HL-60 (cell line): ENCODE measurements around the gene CACTIN.

Experiments
- POLR2AphosphoS5 ChIP-seq: IDR thresholded peaks from 2 replicates; pipeline ENCODE4 v1.6.1; 2012; ENCODE audit warnings: low read depth
- SPI1 ChIP-seq: IDR thresholded peaks from 2 replicates; pipeline ENCODE4 v1.6.1; 2012; ENCODE audit warnings: low read depth, mild to moderate bottlenecking, borderline replicate concordance
- TF ChIP-seq, protein P1 (sequence below): IDR thresholded peaks from one replicate; pipeline ENCODE4 v1.5.1; 2011; ENCODE audit warnings: low read length, control low read depth, inconsistent platforms; ENCODE audit not compliant: insufficient read depth
- TF ChIP-seq, protein P2 (sequence below): IDR thresholded peaks from 2 replicates; pipeline ENCODE4 v1.6.1; 2012; ENCODE audit warnings: low read depth; ENCODE audit not compliant: insufficient replicate concordance

DNA sequence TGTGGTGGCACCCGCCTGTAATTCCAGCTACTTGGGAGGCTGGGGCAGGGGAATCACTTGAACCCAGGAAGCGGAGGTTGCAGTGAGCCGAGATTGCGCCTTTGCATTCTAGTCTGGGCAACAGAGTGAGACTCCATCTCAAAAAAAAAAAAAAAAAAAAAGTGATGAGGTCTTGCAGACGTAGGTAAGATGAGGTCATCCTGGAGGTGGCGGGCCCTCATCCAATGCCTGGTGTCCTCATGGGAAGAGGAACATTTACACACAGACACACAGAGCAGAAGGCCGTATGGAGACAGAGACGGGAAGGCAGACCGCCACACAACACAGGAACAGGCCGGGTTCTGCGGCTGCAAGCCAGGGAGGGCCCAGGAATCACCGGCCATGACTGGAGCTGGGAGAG lies 4.4 kb downstream of the CACTIN start:
- TF ChIP-seq, protein P1, sequence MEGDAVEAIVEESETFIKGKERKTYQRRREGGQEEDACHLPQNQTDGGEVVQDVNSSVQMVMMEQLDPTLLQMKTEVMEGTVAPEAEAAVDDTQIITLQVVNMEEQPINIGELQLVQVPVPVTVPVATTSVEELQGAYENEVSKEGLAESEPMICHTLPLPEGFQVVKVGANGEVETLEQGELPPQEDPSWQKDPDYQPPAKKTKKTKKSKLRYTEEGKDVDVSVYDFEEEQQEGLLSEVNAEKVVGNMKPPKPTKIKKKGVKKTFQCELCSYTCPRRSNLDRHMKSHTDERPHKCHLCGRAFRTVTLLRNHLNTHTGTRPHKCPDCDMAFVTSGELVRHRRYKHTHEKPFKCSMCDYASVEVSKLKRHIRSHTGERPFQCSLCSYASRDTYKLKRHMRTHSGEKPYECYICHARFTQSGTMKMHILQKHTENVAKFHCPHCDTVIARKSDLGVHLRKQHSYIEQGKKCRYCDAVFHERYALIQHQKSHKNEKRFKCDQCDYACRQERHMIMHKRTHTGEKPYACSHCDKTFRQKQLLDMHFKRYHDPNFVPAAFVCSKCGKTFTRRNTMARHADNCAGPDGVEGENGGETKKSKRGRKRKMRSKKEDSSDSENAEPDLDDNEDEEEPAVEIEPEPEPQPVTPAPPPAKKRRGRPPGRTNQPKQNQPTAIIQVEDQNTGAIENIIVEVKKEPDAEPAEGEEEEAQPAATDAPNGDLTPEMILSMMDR, result no peak
- no peak for TF ChIP-seq POLR2AphosphoS5
- no peak for TF ChIP-seq SPI1
- TF ChIP-seq, protein P2, sequence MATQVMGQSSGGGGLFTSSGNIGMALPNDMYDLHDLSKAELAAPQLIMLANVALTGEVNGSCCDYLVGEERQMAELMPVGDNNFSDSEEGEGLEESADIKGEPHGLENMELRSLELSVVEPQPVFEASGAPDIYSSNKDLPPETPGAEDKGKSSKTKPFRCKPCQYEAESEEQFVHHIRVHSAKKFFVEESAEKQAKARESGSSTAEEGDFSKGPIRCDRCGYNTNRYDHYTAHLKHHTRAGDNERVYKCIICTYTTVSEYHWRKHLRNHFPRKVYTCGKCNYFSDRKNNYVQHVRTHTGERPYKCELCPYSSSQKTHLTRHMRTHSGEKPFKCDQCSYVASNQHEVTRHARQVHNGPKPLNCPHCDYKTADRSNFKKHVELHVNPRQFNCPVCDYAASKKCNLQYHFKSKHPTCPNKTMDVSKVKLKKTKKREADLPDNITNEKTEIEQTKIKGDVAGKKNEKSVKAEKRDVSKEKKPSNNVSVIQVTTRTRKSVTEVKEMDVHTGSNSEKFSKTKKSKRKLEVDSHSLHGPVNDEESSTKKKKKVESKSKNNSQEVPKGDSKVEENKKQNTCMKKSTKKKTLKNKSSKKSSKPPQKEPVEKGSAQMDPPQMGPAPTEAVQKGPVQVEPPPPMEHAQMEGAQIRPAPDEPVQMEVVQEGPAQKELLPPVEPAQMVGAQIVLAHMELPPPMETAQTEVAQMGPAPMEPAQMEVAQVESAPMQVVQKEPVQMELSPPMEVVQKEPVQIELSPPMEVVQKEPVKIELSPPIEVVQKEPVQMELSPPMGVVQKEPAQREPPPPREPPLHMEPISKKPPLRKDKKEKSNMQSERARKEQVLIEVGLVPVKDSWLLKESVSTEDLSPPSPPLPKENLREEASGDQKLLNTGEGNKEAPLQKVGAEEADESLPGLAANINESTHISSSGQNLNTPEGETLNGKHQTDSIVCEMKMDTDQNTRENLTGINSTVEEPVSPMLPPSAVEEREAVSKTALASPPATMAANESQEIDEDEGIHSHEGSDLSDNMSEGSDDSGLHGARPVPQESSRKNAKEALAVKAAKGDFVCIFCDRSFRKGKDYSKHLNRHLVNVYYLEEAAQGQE, result no peak
